HepG2 (cell line): ENCODE measurements around the gene CTDSP1. TPM values are rescaled to one million over a fixed set of nuclear protein-coding genes. Genes with fewer than 3 reads are reported as not detected.

Experiments used
- GATA4 ChIP-seq: sonication (generic); IDR thresholded peaks from 2 replicates; pipeline ENCODE4 v1.6.1; 2016; ENCODE audit warnings: antibody characterized with exemption, low read depth, borderline replicate concordance
- HCFC1 ChIP-seq: fragments of 150-350 bp; IDR thresholded peaks from 2 replicates; pipeline ENCODE4 v1.6.1; 2014; ENCODE audit warnings: low read depth, low read length
- HOXA5 ChIP-seq: sonication (generic); formaldehyde crosslinking; IDR thresholded peaks from 2 replicates; pipeline ENCODE4 v1.4.0; 2020; ENCODE audit warnings: missing genetic modification reagents
- IRF2 ChIP-seq: IDR thresholded peaks from 2 replicates; pipeline ENCODE4 v1.6.1; 2018; ENCODE audit warnings: missing genetic modification reagents, missing compliant biosample characterization
- KMT2A ChIP-seq: sonication (generic); formaldehyde crosslinking; IDR thresholded peaks from 2 replicates; pipeline ENCODE4 v1.4.0; 2020; ENCODE audit warnings: missing genetic modification reagents
- LCORL ChIP-seq, 2 experiments: fragments of 450-650 bp in 1 of 2; sonication (generic) in 1 of 2; formaldehyde crosslinking in 1 of 2; IDR thresholded peaks; 2 replicates each; pipeline versions ENCODE4 v1.5.0 to v1.6.1; 2017 to 2020; ENCODE audit warnings: antibody characterized with exemption in 1 of 2, missing genetic modification reagents in 1 of 2
- MAFG ChIP-seq: sonication (generic); formaldehyde crosslinking; IDR thresholded peaks from 2 replicates; pipeline ENCODE4 v1.5.1; 2020; ENCODE audit warnings: mild to moderate bottlenecking, missing genetic modification reagents
- MEIS2 ChIP-seq: sonication (generic); formaldehyde crosslinking; IDR thresholded peaks from 2 replicates; pipeline ENCODE4 v1.9.0; 2021; ENCODE audit warnings: mild to moderate bottlenecking, missing genetic modification reagents
- NCOA1 ChIP-seq: sonication (generic); formaldehyde crosslinking; IDR thresholded peaks from 2 replicates; pipeline ENCODE4 v1.9.0; 2021; ENCODE audit warnings: missing genetic modification reagents
- NFE2L1 ChIP-seq: sonication (generic); formaldehyde crosslinking; IDR thresholded peaks from 2 replicates; pipeline ENCODE4 v1.4.0; 2020; ENCODE audit warnings: missing genetic modification reagents, mild to moderate bottlenecking, borderline replicate concordance
- POGZ ChIP-seq: sonication (generic); formaldehyde crosslinking; IDR thresholded peaks from 2 replicates; pipeline ENCODE4 v1.4.0; 2020; ENCODE audit warnings: mild to moderate bottlenecking, missing genetic modification reagents
- REL ChIP-seq: sonication (generic); formaldehyde crosslinking; conservative IDR thresholded peaks from 2 replicates; pipeline ENCODE4 v1.8.0; 2022; ENCODE audit warnings: mild to moderate bottlenecking, missing genetic modification reagents, moderate library complexity
- RXRB ChIP-seq: IDR thresholded peaks from 2 replicates; pipeline ENCODE4 v1.6.1; 2016; ENCODE audit warnings: borderline replicate concordance, missing genetic modification reagents, missing compliant biosample characterization
- SALL1 ChIP-seq: sonication (generic); formaldehyde crosslinking; IDR thresholded peaks from 2 replicates; pipeline ENCODE4 v1.8.0; 2022; ENCODE audit warnings: mild to moderate bottlenecking, missing genetic modification reagents
- SCMH1 ChIP-seq: sonication (generic); formaldehyde crosslinking; IDR thresholded peaks from 2 replicates; pipeline ENCODE4 v1.9.0; 2021; ENCODE audit warnings: missing genetic modification reagents, mild to moderate bottlenecking, borderline replicate concordance
- ZBTB42 ChIP-seq: sonication (generic); formaldehyde crosslinking; IDR thresholded peaks from 2 replicates; pipeline ENCODE4 v1.5.0; 2020; ENCODE audit warnings: mild to moderate bottlenecking, missing genetic modification reagents
- ZFX ChIP-seq: sonication (generic); formaldehyde crosslinking; IDR thresholded peaks from 2 replicates; pipeline ENCODE4 v1.4.0; 2020; ENCODE audit warnings: mild to moderate bottlenecking, low read depth, missing genetic modification reagents, moderate library complexity
- ZNF235 ChIP-seq: sonication (generic); formaldehyde crosslinking; IDR thresholded peaks from 2 replicates; pipeline ENCODE4 v1.8.1; 2023; ENCODE audit warnings: mild to moderate bottlenecking, missing genetic modification reagents, borderline replicate concordance
- ZNF251 ChIP-seq: sonication (generic); formaldehyde crosslinking; IDR thresholded peaks from 2 replicates; pipeline ENCODE4 v1.9.0; 2021; ENCODE audit warnings: mild to moderate bottlenecking, missing genetic modification reagents
- ZNF282 ChIP-seq: fragments of 450-650 bp; IDR thresholded peaks from 2 replicates; pipeline ENCODE4 v1.6.1; 2018; ENCODE audit not compliant: partially characterized antibody
- ZNF337 ChIP-seq: sonication (generic); formaldehyde crosslinking; IDR thresholded peaks from 2 replicates; pipeline ENCODE4 v1.5.1; 2020; ENCODE audit warnings: missing genetic modification reagents, low read depth, mild to moderate bottlenecking, borderline replicate concordance
- ZNF383 ChIP-seq: sonication (generic); formaldehyde crosslinking; IDR thresholded peaks from 2 replicates; pipeline ENCODE4 v1.4.0; 2020; ENCODE audit warnings: missing genetic modification reagents, mild to moderate bottlenecking, borderline replicate concordance
- ZNF550 ChIP-seq: sonication (generic); formaldehyde crosslinking; IDR thresholded peaks from 2 replicates; pipeline ENCODE4 v1.4.0; 2020; ENCODE audit warnings: mild to moderate bottlenecking, missing genetic modification reagents, borderline replicate concordance
- ZNF605 ChIP-seq: sonication (generic); formaldehyde crosslinking; IDR thresholded peaks from 2 replicates; pipeline ENCODE4 v1.8.0; 2022; ENCODE audit warnings: mild to moderate bottlenecking, missing genetic modification reagents
- ZSCAN22 ChIP-seq: sonication (generic); formaldehyde crosslinking; IDR thresholded peaks from 2 replicates; pipeline ENCODE4 v1.4.0; 2020; ENCODE audit warnings: mild to moderate bottlenecking, missing genetic modification reagents
- ZZZ3 ChIP-seq: sonication (generic); formaldehyde crosslinking; IDR thresholded peaks from 2 replicates; pipeline ENCODE4 v1.4.0; 2020; ENCODE audit warnings: missing genetic modification reagents, mild to moderate bottlenecking, borderline replicate concordance
- polyA plus RNA-seq, 8 experiments: library from polyadenylated mRNA; depleted of rRNA in 3 of 8; stranded (reverse) in 7 of 8; unstranded in 1 of 8; fragments of >200 nt; fragmentation: Illumina TruSeq in 4 of 8; extraction: Trizol in 4 of 8; gene quantifications; 2 replicates each; pipeline versions ENCODE4 v1.2.1 to v1.2.3, GENCODE V29; 2011 to 2016; ENCODE audit warnings: low read depth in 4 of 8, missing spikeins in 1 of 8, mixed read lengths in 1 of 8; ENCODE audit not compliant: insufficient read depth in 1 of 8
- total RNA-seq, 5 experiments: library from RNA; depleted of rRNA; stranded (reverse); fragments of >200 nt; fragmentation: Illumina TruSeq; extraction: Trizol; gene quantifications; 2 replicates each; pipeline ENCODE4 v1.2.3, GENCODE V29; 2016; ENCODE audit warnings: low read depth in 1 of 5
- TF ChIP-seq, protein P1 (sequence below): sonication (generic); formaldehyde crosslinking; conservative IDR thresholded peaks from 2 replicates; pipeline ENCODE4 v1.4.0; 2020; ENCODE audit warnings: missing genetic modification reagents
- TF ChIP-seq, protein P2 (sequence below), 2 experiments: sonication (generic) in 1 of 2; formaldehyde crosslinking in 1 of 2; IDR thresholded peaks; 2 replicates each; pipeline versions ENCODE4 v1.5.1 to v1.6.1; 2011 to 2020; ENCODE audit warnings: borderline replicate concordance in 1 of 2, low read depth in 1 of 2, low read length in 1 of 2, mild to moderate bottlenecking in 1 of 2, missing genetic modification reagents in 1 of 2, moderate library complexity in 1 of 2

The CTDSP1 gene
- total and polyA plus RNA-seq, 2 of the 13 experiments (the other 11 are each of a cell fraction or from before 2014, with no cell fraction given), result 91.0 to 268 TPM

DNA sequence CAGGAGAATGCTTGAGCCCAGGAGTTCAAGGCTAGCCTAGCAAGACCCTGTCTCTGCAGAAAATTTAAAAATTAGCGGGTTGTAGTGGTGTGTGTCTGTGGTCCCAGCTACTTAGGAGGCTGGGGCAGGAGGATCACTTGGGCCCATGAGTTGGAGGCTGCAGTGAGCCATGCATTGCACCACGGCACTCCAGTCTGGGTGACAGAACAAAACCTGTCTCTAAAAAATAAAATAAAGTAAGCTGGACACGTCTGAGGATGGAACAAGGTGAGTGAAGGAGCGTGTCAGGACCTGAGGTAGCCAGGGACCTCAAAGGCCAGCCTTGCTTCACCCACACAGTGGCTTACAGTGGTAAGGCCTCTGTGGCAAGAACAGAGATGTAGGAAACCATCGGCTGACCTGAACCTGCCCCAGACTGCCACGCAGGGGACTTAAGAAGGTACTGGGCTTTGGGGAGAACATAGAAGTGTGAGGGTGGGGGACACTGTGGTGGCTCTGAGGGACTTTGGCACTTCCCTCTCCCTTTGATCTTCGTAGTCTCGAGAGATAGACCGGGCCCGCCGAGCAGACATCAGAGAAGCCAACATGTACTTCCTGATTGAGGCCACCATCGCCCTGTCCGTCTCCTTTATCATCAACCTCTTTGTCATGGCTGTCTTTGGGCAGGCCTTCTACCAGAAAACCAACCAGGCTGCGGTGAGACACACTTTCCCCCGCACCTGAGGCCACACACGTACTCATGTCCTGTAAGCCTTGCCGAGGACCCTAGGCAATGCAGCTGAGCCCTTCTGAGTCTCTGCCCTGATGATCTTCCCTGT is 10.1 kb upstream of the CTDSP1 start (continued):
- TF ChIP-seq, protein P1, sequence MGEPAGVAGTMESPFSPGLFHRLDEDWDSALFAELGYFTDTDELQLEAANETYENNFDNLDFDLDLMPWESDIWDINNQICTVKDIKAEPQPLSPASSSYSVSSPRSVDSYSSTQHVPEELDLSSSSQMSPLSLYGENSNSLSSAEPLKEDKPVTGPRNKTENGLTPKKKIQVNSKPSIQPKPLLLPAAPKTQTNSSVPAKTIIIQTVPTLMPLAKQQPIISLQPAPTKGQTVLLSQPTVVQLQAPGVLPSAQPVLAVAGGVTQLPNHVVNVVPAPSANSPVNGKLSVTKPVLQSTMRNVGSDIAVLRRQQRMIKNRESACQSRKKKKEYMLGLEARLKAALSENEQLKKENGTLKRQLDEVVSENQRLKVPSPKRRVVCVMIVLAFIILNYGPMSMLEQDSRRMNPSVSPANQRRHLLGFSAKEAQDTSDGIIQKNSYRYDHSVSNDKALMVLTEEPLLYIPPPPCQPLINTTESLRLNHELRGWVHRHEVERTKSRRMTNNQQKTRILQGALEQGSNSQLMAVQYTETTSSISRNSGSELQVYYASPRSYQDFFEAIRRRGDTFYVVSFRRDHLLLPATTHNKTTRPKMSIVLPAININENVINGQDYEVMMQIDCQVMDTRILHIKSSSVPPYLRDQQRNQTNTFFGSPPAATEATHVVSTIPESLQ, result no peak
- TF ChIP-seq KMT2A, result no peak
- no peak for TF ChIP-seq SCMH1
- TF ChIP-seq IRF2 (CRISPR knock-in tag), result no peak
- no peak for TF ChIP-seq ZNF337
- TF ChIP-seq NCOA1, result no peak
- TF ChIP-seq GATA4, result no peak
- no peak for TF ChIP-seq ZZZ3 (CRISPR knock-in tag)
- TF ChIP-seq NFE2L1 (CRISPR knock-in tag), result no peak
- TF ChIP-seq ZNF550, result no peak
- TF ChIP-seq ZNF282, result no peak
- TF ChIP-seq POGZ (CRISPR knock-in tag), result no peak
- 0 out of 2 replicates have a peak, but pooled peaks have one; percentile 17 for TF ChIP-seq ZNF605 (CRISPR knock-in tag)
- peak; percentile 80; the same call in 1 of the 2 replicates for TF ChIP-seq ZFX (CRISPR knock-in tag)
- no peak for TF ChIP-seq ZSCAN22 (CRISPR knock-in tag)
- no peak for TF ChIP-seq REL (CRISPR knock-in tag)
- no peak; the same call in 1 of the 2 replicates for TF ChIP-seq RXRB (CRISPR knock-in tag)
- TF ChIP-seq ZNF251 (CRISPR knock-in tag), result no peak
- no peak for TF ChIP-seq LCORL (IDR thresholded peaks at IDR 0.05)
- TF ChIP-seq LCORL (CRISPR knock-in tag; IDR thresholded peaks at IDR 0.05), result no peak
- no peak for TF ChIP-seq MAFG (CRISPR knock-in tag)
- no peak for TF ChIP-seq HOXA5 (CRISPR knock-in tag)
- TF ChIP-seq, protein P2, sequence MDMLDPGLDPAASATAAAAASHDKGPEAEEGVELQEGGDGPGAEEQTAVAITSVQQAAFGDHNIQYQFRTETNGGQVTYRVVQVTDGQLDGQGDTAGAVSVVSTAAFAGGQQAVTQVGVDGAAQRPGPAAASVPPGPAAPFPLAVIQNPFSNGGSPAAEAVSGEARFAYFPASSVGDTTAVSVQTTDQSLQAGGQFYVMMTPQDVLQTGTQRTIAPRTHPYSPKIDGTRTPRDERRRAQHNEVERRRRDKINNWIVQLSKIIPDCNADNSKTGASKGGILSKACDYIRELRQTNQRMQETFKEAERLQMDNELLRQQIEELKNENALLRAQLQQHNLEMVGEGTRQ (IDR thresholded peaks at IDR 0.05; ENCODE audit: low read depth, low read length), result no peak
- TF ChIP-seq, protein P2 (CRISPR knock-in tag; IDR thresholded peaks at IDR 0.05; ENCODE audit: borderline replicate concordance), result no peak
- TF ChIP-seq ZBTB42 (CRISPR knock-in tag), result no peak
- TF ChIP-seq HCFC1, result no peak
- TF ChIP-seq ZNF383 (CRISPR knock-in tag), result no peak
- no peak for TF ChIP-seq ZNF235 (CRISPR knock-in tag)
- TF ChIP-seq MEIS2 (CRISPR knock-in tag), result no peak
- TF ChIP-seq SALL1 (CRISPR knock-in tag), result peak; percentile 67; the same call in 1 of the 2 replicates
